Stomach (tissue), 9 donors: Measurements from ENCODE around the gene FXYD7. TPM values are rescaled to one million over a fixed set of nuclear protein-coding genes. Genes with fewer than 3 reads are reported as not detected.

Experiments
- DNase-seq, 2 donors: peaks; one replicate each; pipeline versions ENCODE4 v3.0.0 to v3.0.0-alpha.2; 2013 to 2019
- H3K27ac ChIP-seq, 5 donors: fragments of 200-600 bp in 4 of 5; sonication (generic) in 4 of 5; one replicate each; pipeline ENCODE4 v1.5.1; 2013 to 2019; ENCODE audit warnings: mild to moderate bottlenecking in 1 of 5, moderate library complexity in 1 of 5
- H3K27me3 ChIP-seq, 3 donors: fragments of 200-600 bp; sonication (generic); one replicate each; pipeline ENCODE4 v1.5.1; 2017 to 2019; ENCODE audit warnings: mixed run types in 1 of 3
- H3K36me3 ChIP-seq, 4 donors: fragments of 200-600 bp; sonication (generic); 1 replicate in 3 of 4; 2 replicates in 1 of 4; pipeline ENCODE4 v1.5.1; 2016 to 2019
- H3K4me1 ChIP-seq, 4 donors: fragments of 200-600 bp; sonication (generic); one replicate each; pipeline ENCODE4 v1.5.1; 2016 to 2019
- H3K4me3 ChIP-seq, 4 donors: fragments of 200-600 bp; sonication (generic) in 3 of 4; one replicate each; pipeline ENCODE4 v1.5.1; 2016 to 2019; ENCODE audit warnings: mild to moderate bottlenecking in 1 of 4
- H3K9me3 ChIP-seq, 4 donors: fragments of 200-600 bp; sonication (generic); one replicate each; pipeline ENCODE4 v1.5.1; 2016 to 2019
- EP300 ChIP-seq: sonication (generic); formaldehyde crosslinking; IDR thresholded peaks from one replicate; pipeline ENCODE4 v1.6.1; 2017; ENCODE audit warnings: antibody characterized with exemption
- POLR2A ChIP-seq, 4 donors: fragments of 450-650 bp; IDR thresholded peaks; one replicate each; pipeline ENCODE4 v1.6.1; 2016; ENCODE audit warnings: antibody characterized with exemption in 4 of 4, control low read depth in 2 of 4, mild to moderate bottlenecking in 1 of 4, moderate library complexity in 1 of 4
- POLR2AphosphoS5 ChIP-seq, 3 donors: sonication (generic); formaldehyde crosslinking; IDR thresholded peaks; one replicate each; pipeline ENCODE4 v1.6.1; 2016; ENCODE audit warnings: antibody characterized with exemption in 3 of 3
- WGBS, 5 donors: extraction: QIAGEN DNeasy Blood & Tissue Kit in 3 of 5; methylation state at CpG; one replicate each; pipeline versions ENCODE4 v1.1.5 to v1.1.7; 2013 to 2018; 5-methylcytosine and 5-hydroxymethylcytosine counted together
- intact Hi-C: fragments of 100-400 bp; cut with DNase I; formaldehyde crosslinking; loops from one replicate; pipeline ENCODE4 v1.15.1; 2023; ENCODE audit warnings: low total_unique reads
- polyA plus RNA-seq, 3 donors: library from polyadenylated mRNA; stranded (reverse); fragments of 200-250 nt; gene quantifications; one replicate each; pipeline ENCODE4 v1.2.3, GENCODE V29; 2013
- total RNA-seq, 5 donors: library from RNA; depleted of rRNA; stranded (reverse); fragments of >200 nt; gene quantifications; one replicate each; pipeline versions ENCODE4 v1.1.0 to v1.2.3, GENCODE V29; 2014 to 2016
- TF ChIP-seq, protein P1 (sequence below), 7 experiments: fragments of 450-650 bp in 4 of 7; fragments of 200-600 bp in 3 of 7; sonication (generic) in 3 of 7; IDR thresholded peaks; one replicate each; pipeline ENCODE4 v1.5.1; 2016 to 2019; ENCODE audit warnings: antibody characterized with exemption in 7 of 7, control low read depth in 2 of 7, mild to moderate bottlenecking in 1 of 7
- donor health status: healthy with polysubstance abuse.
- donor health status: Bipolar disorder and iron deficiency.
- donor health status: healthy.

The FXYD7 gene
- total and polyA plus RNA-seq, 8 donors: 0.55 to 2.6 TPM; not detected in 6

DNA sequence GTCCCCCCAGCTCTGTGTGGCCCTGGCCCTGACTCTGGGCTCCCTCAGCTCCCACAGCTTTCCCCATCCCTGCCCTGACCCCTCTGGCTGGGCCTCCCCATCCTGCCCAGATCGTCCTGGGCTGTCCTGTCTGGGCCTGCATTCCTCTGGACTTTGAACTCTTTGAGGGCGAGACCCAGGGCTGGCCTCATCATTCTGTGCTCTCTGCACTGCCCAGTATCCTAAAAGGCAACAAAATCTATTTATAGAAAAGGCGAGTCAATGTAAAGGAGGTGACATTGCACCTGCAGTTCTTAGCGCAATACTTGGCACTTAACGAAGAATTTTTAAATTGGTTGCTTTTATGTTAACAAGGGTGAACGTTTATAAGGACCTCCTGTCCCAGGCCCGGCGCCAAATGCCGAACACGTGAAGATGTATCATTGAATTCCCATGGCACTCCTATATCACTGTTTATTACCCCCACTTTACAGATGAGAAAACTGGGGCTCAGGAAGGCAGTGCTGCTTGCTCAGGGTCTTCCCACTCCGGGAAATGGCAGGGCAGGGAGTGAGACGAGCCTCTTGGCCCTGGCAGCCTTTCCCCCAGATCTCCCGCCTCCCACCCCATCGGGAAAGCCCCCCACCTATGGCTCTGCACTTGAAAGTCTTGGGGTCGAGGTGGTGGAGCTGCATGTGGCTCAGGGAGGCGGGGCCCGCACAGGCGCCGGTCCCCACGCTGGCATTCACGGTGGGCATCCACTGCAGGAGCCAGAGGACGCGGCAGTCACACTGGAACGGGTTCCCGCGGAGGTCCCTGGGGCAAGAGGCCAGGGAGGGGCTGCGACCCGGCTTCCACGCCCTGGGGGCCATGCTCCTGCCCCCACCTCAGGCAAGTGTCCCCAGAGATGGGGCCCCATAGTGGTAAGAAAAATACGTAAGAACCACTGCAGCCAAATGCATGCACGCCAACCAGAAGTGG, 12.0 kb upstream of the FXYD7 start:
- Histone ChIP-seq H3K4me3 (no peak overlapping the region), H3K27ac (no peak overlapping the region), H3K4me1 (peaks cover 0 to 24% (median 21%) of the 10 kb centered on the region in 4 donors), H3K27me3 (no peaks in the 10 kb centered on the region), H3K36me3 (no peaks in the 10 kb centered on the region), H3K9me3 (no peaks in the 10 kb centered on the region)
- TF ChIP-seq POLR2AphosphoS5 (IDR thresholded peaks at IDR 0.05) (no peak), POLR2A (IDR thresholded peaks at IDR 0.05) (no peak), EP300 (no peak)
- TF ChIP-seq, protein P1, sequence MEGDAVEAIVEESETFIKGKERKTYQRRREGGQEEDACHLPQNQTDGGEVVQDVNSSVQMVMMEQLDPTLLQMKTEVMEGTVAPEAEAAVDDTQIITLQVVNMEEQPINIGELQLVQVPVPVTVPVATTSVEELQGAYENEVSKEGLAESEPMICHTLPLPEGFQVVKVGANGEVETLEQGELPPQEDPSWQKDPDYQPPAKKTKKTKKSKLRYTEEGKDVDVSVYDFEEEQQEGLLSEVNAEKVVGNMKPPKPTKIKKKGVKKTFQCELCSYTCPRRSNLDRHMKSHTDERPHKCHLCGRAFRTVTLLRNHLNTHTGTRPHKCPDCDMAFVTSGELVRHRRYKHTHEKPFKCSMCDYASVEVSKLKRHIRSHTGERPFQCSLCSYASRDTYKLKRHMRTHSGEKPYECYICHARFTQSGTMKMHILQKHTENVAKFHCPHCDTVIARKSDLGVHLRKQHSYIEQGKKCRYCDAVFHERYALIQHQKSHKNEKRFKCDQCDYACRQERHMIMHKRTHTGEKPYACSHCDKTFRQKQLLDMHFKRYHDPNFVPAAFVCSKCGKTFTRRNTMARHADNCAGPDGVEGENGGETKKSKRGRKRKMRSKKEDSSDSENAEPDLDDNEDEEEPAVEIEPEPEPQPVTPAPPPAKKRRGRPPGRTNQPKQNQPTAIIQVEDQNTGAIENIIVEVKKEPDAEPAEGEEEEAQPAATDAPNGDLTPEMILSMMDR (IDR thresholded peaks at IDR 0.05): no peak
- WGBS, 5 donors: 77 to 87% (median 84%) methylated on average over 12 to 31 of the region's 31 CpGs
- intact Hi-C loops: no loop called here
- DNase-seq: no peak

DNA sequence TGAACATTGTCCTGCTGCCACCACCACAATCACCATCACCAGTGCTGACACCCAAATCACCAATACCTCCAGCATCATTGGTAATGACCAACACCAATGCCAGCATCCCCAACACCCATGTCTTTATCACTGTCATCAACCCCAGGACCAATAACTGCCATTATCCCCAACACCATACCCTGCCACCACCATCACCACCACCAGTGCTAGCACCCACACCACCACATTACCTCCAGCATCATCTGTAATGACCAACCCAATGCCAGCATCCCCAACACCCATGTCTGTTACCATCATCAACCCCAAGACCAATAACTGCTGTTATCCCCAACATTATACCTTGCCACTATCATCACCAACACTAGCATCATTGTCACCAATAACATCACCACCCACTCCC, 10.8 kb upstream of the FXYD7 start:
- no peak for TF ChIP-seq EP300
- no peak for TF ChIP-seq POLR2AphosphoS5 (IDR thresholded peaks at IDR 0.05)
- TF ChIP-seq, protein P1 (IDR thresholded peaks at IDR 0.05): no peak
- no peak for TF ChIP-seq POLR2A (IDR thresholded peaks at IDR 0.05)
- Histone ChIP-seq H3K4me1 (peaks cover 3 to 32% (median 31%) of the 10 kb centered on the region in 4 donors), H3K27me3 (no peaks in the 10 kb centered on the region), H3K36me3 (no peaks in the 10 kb centered on the region), H3K27ac (no peak overlapping the region), H3K9me3 (no peaks in the 10 kb centered on the region), H3K4me3 (no peak overlapping the region)
- DNase-seq: no peak
- intact Hi-C loops: no loop called here

DNA sequence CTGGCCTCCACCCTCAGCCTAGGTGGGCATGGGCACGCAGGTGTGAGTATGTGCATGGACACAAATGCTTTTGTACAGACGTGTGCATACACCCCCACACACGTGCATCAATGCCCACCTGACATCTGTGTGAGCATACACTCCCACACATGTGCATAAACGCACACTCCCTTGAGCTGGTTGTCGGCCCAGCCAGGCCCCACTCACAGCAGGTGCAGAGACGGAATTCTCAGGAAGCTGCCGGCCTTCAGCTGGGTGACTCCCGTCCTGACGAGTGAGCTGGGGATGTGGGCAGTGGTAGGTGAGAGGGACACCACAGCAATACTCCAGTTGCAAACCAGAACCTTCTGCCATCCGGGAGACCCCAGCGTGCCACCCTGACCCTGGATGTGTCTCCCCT, 9.2 kb upstream of the FXYD7 start:
- Histone ChIP-seq H3K4me1 (peaks cover 7 to 44% (median 41%) of the 10 kb centered on the region in 4 donors), H3K36me3 (no peaks in the 10 kb centered on the region), H3K4me3 (peak overlapping the region; percentile 20 to 32 (median 24)), H3K27ac (peak overlapping the region in 2 of 5 donors; percentile 47 to 73), H3K27me3 (peaks cover 0 to 4% (median 0%) of the 10 kb centered on the region in 3 donors), H3K9me3 (no peaks in the 10 kb centered on the region)
- intact Hi-C loops: no loop called here
- 69 to 82% (median 75%) methylated on average over 5 to 11 of the region's 11 CpGs for WGBS, 5 donors
- TF ChIP-seq EP300 (no peak), POLR2AphosphoS5 (IDR thresholded peaks at IDR 0.05) (no peak), POLR2A (IDR thresholded peaks at IDR 0.05) (no peak)
- TF ChIP-seq, protein P1 (IDR thresholded peaks at IDR 0.05): no peak
- DNase-seq: no peak

DNA sequence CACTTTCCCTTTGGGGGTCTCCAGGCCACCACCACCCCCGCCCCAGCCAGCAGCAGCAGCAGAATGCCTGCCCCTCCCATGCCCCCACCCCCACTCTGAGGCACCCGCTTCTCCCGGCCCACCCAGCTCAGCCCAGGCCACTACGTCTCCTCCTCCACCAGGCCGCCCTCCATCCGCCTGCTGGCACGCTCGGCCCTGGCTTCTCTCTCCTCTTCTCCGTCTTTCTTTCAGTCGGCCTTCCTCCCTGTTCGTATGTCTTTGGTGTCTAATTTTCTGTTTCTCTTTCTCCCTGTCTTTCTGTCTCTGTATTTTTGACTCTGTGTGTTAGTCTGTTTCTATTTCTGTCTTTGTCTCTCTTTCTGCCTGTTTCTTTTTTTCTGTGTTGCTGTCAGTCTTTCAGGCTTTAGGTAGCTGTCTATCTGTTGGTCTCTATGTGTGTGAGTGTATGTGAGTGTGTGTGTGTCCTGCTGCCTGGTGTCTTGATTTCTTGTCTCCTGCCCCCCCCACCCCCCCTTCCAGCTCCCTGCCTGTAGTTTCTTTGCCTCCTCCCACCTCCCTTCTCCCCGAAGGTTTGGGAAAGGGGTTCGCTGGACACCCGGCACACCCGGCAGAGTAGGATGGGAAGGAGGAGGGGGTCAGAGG, 8.3 kb upstream of the FXYD7 start, which contains the start of gene LGI4:
Gene LGI4, minus strand, starts transcription at position 459 of the 642 bp plus-strand sequence. Its CDS starts 379 bp downstream, at position 80.
- Histone ChIP-seq H3K27ac (peak within 1 kb of the TSS in 4 of 5 donors; percentile 47 to 73 (median 54)), H3K36me3 (no peaks in the 10 kb centered on the region), H3K4me3 (peak within 1 kb of the TSS; percentile 20 to 32 (median 24)), H3K4me1 (peaks cover 7 to 44% (median 43%) of the 10 kb centered on the region in 4 donors), H3K9me3 (no peaks in the 10 kb centered on the region), H3K27me3 (peaks cover 0 to 4% (median 0%) of the 10 kb centered on the region in 3 donors)
- intact Hi-C loops: no loop called here
- DNase-seq: peak in 1 of 2 donors; percentile 44
- TF ChIP-seq, protein P1 (IDR thresholded peaks at IDR 0.05): no peak
- no peak for TF ChIP-seq POLR2A (IDR thresholded peaks at IDR 0.05)
- no peak for TF ChIP-seq POLR2AphosphoS5 (IDR thresholded peaks at IDR 0.05)
- TF ChIP-seq EP300: no peak
- 53 to 76% (median 72%) methylated on average over 12 to 15 of the region's 15 CpGs for WGBS, 5 donors
